Naive thymus-derived CD8-positive, alpha-beta T cell (primary cell): ENCODE data around the gene KRTAP29-1. TPM values are rescaled to one million over a fixed set of nuclear protein-coding genes. Genes with fewer than 3 reads are reported as not detected.

Experiments
- ATAC-seq, 2 donors: fragments of 150-1000 bp; cut with Tn5 transposase in 1 of 2; sonication (Bioruptor Pico), chemical (Tn5 transposase) in 1 of 2; 1 replicate in 1 of 2; 2 replicates in 1 of 2; pipeline ENCODE4 v1.10.0; 2021; ENCODE audit warnings: mild to moderate bottlenecking in 2 of 2, moderate library complexity in 2 of 2
- POLR2A ChIA-PET: fragments of 350-600 bp; sonication (Branson Sonifier 250); formaldehyde crosslinking; loops from one replicate; lab custom pipeline; 2021; ENCODE audit warnings: antibody characterized with exemption; lab: Charles Lee
- DNase-seq, 10 donors: peaks; one replicate each; pipeline versions ENCODE4 v3.0.0 to v3.0.0-alpha.2; 2020 to 2022
- H3K27ac Mint-ChIP-seq, 10 donors: one replicate each; pipeline ENCODE4 v1.8.0; 2020 to 2022; ENCODE audit warnings: mild to moderate bottlenecking in 10 of 10, mixed read lengths in 10 of 10, moderate library complexity in 4 of 10, inconsistent platforms in 1 of 10
- H3K27me3 Mint-ChIP-seq, 5 donors: one replicate each; pipeline ENCODE4 v1.8.0; 2021 to 2022; ENCODE audit warnings: mixed read lengths in 5 of 5
- H3K36me3 Mint-ChIP-seq, 3 donors: one replicate each; pipeline ENCODE4 v1.8.0; 2020 to 2022; ENCODE audit warnings: mixed read lengths in 3 of 3, mild to moderate bottlenecking in 2 of 3, inconsistent platforms in 1 of 3
- H3K4me1 Mint-ChIP-seq, 4 donors: one replicate each; pipeline ENCODE4 v1.8.0; 2021 to 2022; ENCODE audit warnings: mixed read lengths in 4 of 4
- H3K4me3 Mint-ChIP-seq, 10 donors: one replicate each; pipeline ENCODE4 v1.8.0; 2020 to 2022; ENCODE audit warnings: mild to moderate bottlenecking in 10 of 10, mixed read lengths in 10 of 10, moderate library complexity in 6 of 10, inconsistent platforms in 1 of 10
- H3K9me3 Mint-ChIP-seq, 9 donors: one replicate each; pipeline ENCODE4 v1.8.0; 2020 to 2022; ENCODE audit warnings: mixed read lengths in 9 of 9, mild to moderate bottlenecking in 3 of 9, inconsistent platforms in 1 of 9, moderate library complexity in 1 of 9
- polyA plus RNA-seq, 3 donors: library from polyadenylated mRNA; unstranded; fragments of 300-500 nt; fragmentation: Illumina TruSeq; gene quantifications; one replicate each; pipeline ENCODE4 v1.2.3, GENCODE V29; 2021
- total RNA-seq, 8 experiments: library from RNA in 2 of 8; stranded (reverse) in 2 of 8; gene quantifications; one replicate each; pipeline ENCODE4 v1.2.3 and lab custom pipeline; 2021 to 2026

KRTAP29-1 gene
- total and polyA plus RNA-seq, 5 experiments from 2014 or later = 1.1 TPM; not detected in 4

DNA sequence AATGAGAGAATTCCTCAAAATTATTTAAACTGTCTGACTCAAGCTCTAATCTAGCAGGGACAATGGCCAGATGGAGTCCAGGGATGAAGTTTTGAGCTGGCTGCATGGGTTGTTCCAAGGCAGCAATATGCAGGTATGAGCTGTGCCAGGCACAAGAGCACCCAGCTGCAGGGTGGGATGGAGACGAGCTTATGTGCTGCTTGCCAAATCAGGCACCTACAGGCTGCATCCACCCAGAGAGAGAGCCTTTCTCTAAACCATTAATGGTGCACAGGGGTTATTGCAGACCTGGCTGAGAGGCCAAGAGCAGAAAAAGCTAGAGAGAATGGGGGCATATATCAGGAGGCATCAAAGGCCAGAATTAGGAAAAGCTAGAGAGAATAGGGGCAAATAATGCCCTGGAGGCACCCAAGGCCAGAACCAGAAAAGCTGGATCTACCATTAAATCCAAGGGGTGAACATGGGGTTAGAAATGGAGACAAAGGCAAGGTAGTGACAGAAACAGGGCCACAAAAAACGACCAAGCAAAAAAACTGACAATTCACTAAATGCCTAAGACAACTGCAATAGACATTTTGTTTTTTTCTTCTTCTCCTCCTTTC, 37.0 kb upstream of the KRTAP29-1 start:
- POLR2A ChIA-PET = interaction anchor here (1.0 to 4.1 kb wide), 5 partner anchors 9 to 350 kb away, joined by 3 to 26 read pairs (median 11); partner anchors contain the start of genes EIF1 and KRTAP16-1
- Mint-ChIP-seq H3K4me3 (peak overlapping the region; percentile 25 to 82 (median 68)), H3K4me1 (peaks cover 41 to 89% (median 73%) of the 10 kb centered on the region in 4 donors), H3K9me3 (peaks cover 0 to 24% (median 10%) of the 10 kb centered on the region in 9 donors), H3K27me3 (no peaks in the 10 kb centered on the region), H3K27ac (peak overlapping the region; percentile 92 to 100 (median 97)), H3K36me3 (peaks cover 0 to 16% (median 11%) of the 10 kb centered on the region in 3 donors)
- ATAC-seq = no peak
- DNase-seq = peak in 1 of 10 donors; percentile 52

DNA sequence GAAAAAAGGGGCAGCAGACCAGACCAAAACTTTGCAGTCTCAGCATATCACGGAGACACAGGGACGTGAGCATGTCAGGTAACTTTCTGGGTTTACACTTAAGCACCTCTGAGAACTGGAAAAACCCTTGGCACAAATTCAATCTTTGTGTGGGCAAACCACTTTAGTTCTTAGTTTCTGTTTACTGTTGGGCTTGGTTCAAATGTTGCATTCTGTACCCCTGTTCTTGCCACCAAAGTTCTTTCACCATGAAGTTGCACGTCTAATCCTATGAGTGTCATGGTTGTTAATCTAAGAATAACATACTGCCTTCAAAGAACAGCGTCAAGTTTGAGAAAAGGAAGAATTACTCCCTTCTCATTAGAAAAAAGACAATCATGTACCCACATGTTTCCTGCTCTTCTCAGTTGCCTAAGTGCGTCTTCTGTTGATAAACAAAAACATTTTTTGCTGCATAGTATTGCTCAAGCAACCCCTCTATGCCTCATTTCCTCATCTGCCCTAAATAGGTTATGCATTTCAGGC, 36.4 kb upstream of the KRTAP29-1 start:
- peak overlapping the region; percentile 92 to 100 (median 97) for H3K27ac Mint-ChIP-seq
- H3K9me3 Mint-ChIP-seq = peaks cover 0 to 22% (median 10%) of the 10 kb centered on the region in 9 donors
- ATAC-seq = peak; percentile 79 to 86
- peak overlapping the region; percentile 8 to 77 (median 68) for H3K4me3 Mint-ChIP-seq
- peaks cover 0 to 13% (median 11%) of the 10 kb centered on the region in 3 donors for H3K36me3 Mint-ChIP-seq
- H3K4me1 Mint-ChIP-seq = peaks cover 43 to 93% (median 80%) of the 10 kb centered on the region in 4 donors
- POLR2A ChIA-PET = interaction anchor here (3.2 to 4.1 kb wide), 2 partner anchors 9 to 31 kb away, joined by 13 to 26 read pairs; partner anchors contain the start of gene KRTAP16-1
- DNase-seq = peak in 8 of 10 donors; percentile 49 to 91 (median 74)
- H3K27me3 Mint-ChIP-seq = no peaks in the 10 kb centered on the region

DNA sequence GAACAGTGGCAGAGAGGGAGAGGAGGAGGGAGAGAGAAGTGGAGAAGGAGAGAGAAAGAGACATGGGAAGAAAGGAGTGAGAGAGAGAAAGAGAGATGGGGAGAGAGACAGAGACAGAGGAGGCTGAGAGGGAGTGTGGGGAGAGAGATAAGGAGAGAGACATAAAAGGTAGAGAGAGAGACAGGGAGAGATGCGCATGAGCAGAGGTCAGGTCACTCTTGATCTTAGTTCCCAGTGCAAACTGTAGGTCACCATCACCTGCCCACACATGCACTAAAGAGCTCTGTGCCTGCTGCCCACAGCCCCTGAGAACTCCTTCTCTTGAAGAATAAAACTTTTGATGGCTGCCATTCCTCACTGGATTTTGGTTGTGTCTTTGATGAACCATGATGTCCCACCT, 33.1 kb upstream of the KRTAP29-1 start:
- Mint-ChIP-seq H3K4me3 (peak overlapping the region in 4 of 10 donors; percentile 41 to 73 (median 54)), H3K27me3 (no peaks in the 10 kb centered on the region), H3K36me3 (no peaks in the 10 kb centered on the region), H3K27ac (peak overlapping the region in 9 of 10 donors; percentile 20 to 92 (median 81)), H3K4me1 (peaks cover 34 to 79% (median 63%) of the 10 kb centered on the region in 4 donors), H3K9me3 (no peaks in the 10 kb centered on the region)
- POLR2A ChIA-PET = interaction anchor here (0.6 kb wide), 1 partner anchor 40 kb away, joined by 5 read pairs; no protein-coding TSS in a partner anchor
- no peak for DNase-seq
- no peak for ATAC-seq

DNA sequence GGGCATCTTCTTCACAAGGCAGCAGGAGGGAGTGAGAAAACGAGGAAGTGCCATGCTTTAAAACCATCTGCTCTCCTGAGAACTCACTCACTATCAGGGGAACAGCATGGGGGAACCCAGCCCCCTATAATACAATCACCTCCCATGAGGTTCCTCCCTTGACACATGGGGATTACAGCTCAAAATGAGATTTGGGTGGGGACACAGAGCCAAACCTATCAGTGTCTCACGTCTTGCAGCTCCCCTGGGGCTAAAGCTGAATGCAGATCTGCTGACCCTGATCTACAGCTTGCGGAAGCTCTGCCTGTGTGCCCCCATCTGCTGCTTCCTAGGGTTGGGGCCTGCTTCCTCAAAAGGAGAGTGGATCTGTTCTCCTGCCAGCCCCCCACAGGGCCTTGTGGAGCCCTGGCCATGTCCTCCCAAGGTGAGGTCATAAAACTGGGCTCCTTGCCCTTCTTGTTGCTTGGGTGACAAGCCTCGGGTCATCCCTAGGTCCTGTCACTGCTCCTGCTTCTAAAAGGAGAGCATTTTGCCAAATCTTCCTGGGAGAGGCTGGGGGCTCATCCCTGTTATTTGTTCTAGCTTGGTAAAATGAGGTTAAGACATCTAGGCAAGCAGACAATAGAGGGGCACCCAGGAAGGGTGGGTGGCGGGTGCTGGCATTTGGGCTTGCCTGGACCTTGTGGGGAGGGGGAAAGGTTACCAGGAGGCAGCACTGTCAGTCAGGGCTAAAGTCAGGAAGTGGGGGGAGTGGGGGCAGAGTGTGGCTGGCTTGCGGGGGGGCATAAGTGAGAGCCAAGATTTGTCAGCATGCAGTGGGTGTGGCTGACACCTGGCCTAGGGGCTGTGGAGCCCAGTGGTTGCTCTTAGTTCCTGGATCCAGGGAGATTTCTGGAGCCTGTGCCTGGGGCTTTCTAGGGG, 32.0 kb upstream of the KRTAP29-1 start:
- H3K27ac Mint-ChIP-seq = peak overlapping the region in 9 of 10 donors; percentile 29 to 89 (median 81)
- DNase-seq (peak in 1 of 10 donors; percentile 51), ATAC-seq (no peak)
- no peaks in the 10 kb centered on the region for H3K27me3 Mint-ChIP-seq
- POLR2A ChIA-PET = interaction anchor here (3.0 kb wide), 1 partner anchor 12 kb away, joined by 12 read pairs; no protein-coding TSS in a partner anchor
- peaks cover 26 to 69% (median 52%) of the 10 kb centered on the region in 4 donors for H3K4me1 Mint-ChIP-seq
- H3K36me3 Mint-ChIP-seq = no peaks in the 10 kb centered on the region
- H3K9me3 Mint-ChIP-seq = no peaks in the 10 kb centered on the region
- peak overlapping the region in 7 of 10 donors; percentile 39 to 80 (median 58) for H3K4me3 Mint-ChIP-seq

DNA sequence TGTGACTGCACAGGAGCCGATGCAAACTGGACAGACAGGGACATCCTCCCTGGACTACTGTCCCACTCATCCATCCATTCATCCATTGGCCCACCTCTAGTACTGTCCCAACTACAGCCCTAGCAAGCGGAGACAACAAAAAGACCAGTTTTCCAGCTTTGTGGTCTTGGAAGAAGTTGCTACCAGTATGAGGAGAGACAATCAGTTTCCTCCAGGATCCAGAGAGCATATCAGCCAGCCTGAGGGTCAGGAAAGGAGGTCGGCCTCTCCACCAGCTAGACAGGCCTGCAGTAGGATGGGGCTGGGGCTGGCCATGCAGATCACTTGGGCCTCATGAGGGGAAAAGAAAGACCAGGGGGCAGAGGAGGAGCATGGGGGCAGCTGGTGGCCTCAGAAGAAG, 31.2 kb upstream of the KRTAP29-1 start:
- peak overlapping the region in 8 of 10 donors; percentile 15 to 89 (median 71) for H3K27ac Mint-ChIP-seq

DNA sequence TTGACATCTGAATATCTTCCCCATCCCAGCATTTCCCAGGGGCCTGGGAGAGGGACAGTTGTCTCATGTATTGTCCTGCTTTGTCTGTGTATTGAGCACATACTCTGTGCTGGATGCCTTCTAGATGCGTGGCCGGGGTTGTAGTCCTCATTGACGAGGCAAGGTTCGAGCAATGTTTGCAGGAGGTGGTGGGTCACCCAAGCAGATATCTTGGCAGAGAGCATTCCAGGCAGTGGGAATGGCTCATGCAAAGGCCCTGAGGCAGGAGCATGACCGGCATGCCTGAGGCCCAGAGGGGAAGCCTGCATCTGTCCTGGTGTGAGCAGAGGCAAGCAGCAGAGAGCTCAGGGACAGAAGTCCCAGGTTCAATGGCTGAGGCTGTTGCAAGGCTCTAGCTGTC, 30.4 kb upstream of the KRTAP29-1 start:
- peak in 1 of 10 donors; percentile 41 for DNase-seq
- Mint-ChIP-seq H3K36me3 (no peaks in the 10 kb centered on the region), H3K27me3 (no peaks in the 10 kb centered on the region), H3K4me1 (peaks cover 22 to 67% (median 46%) of the 10 kb centered on the region in 4 donors), H3K9me3 (no peaks in the 10 kb centered on the region), H3K4me3 (peak overlapping the region in 2 of 10 donors; percentile 51 to 60), H3K27ac (peak overlapping the region in 5 of 10 donors; percentile 34 to 89 (median 83))
- ATAC-seq = no peak
- POLR2A ChIA-PET = interaction anchor here (0.9 to 3.0 kb wide), 2 partner anchors 9 to 11 kb away, joined by 3 to 12 read pairs; no protein-coding TSS in a partner anchor

More for the DNA sequence above, 31.2 kb upstream of the KRTAP29-1 start:
- no peaks in the 10 kb centered on the region for H3K9me3 Mint-ChIP-seq
- no peak for ATAC-seq
- no peak for DNase-seq
- H3K36me3 Mint-ChIP-seq = no peaks in the 10 kb centered on the region
- H3K27me3 Mint-ChIP-seq = no peaks in the 10 kb centered on the region
- H3K4me3 Mint-ChIP-seq = peak overlapping the region in 5 of 10 donors; percentile 18 to 73 (median 60)
- POLR2A ChIA-PET = interaction anchor here (0.9 to 3.0 kb wide), 2 partner anchors 10 to 11 kb away, joined by 3 to 12 read pairs; no protein-coding TSS in a partner anchor
- H3K4me1 Mint-ChIP-seq = peaks cover 22 to 67% (median 47%) of the 10 kb centered on the region in 4 donors

DNA sequence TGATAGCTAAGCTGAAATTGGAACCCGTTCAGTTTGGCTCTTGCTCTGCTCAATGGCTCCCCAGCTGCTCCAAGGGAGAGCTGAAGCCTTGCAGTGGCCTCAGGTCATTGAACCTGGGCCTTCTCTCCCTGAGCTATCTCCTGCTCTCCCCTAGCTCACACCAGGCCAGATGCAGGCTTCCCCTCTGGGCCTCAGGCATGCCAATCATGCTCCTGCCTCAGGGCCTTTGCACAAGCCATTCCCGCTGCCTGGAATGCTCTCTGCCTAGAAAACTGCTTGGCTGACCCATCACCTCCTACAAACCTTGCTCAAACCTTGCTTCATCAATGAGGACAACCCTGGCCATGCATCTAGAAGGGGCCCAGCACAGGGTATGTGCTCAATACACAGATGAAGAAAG, 29.6 kb upstream of the KRTAP29-1 start:
- H3K27ac Mint-ChIP-seq = peak overlapping the region in 2 of 10 donors; percentile 75 to 90
- POLR2A ChIA-PET = interaction anchor here (3.0 kb wide), 1 partner anchor 10 kb away, joined by 12 read pairs; no protein-coding TSS in a partner anchor

DNA sequence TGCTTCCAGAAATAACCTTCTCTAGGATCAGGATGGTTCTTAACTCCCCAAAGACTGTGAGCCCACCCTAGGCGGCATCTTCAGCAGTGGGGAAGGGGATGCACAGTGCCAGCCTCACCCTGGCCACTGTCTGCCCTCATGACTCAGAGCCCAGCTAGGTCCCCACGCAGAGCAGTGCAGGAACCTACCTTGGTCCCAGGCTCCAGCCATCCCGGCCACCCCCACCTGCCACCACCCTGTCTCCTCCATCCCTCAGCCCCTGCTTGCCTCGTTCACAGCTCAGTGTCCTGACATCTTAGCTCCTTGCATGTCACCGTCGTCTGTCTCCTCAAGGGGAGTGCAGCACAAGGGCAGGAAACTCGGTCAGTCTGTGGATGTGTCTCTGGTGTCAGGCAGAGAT, 29.0 kb upstream of the KRTAP29-1 start:
- Mint-ChIP-seq H3K27me3 (no peaks in the 10 kb centered on the region), H3K27ac (no peak overlapping the region), H3K9me3 (no peaks in the 10 kb centered on the region), H3K4me1 (peaks cover 28 to 64% (median 52%) of the 10 kb centered on the region in 4 donors), H3K36me3 (no peaks in the 10 kb centered on the region), H3K4me3 (no peak overlapping the region)
- POLR2A ChIA-PET = interaction anchor here (2.9 to 3.0 kb wide), 2 partner anchors 8 to 9 kb away, joined by 12 to 13 read pairs; no protein-coding TSS in a partner anchor
- ATAC-seq (no peak), DNase-seq (no peak)

More for the DNA sequence above, 29.6 kb upstream of the KRTAP29-1 start:
- ATAC-seq (no peak), DNase-seq (no peak)
- Mint-ChIP-seq H3K9me3 (no peaks in the 10 kb centered on the region), H3K36me3 (no peaks in the 10 kb centered on the region), H3K4me3 (no peak overlapping the region), H3K4me1 (peaks cover 23 to 63% (median 45%) of the 10 kb centered on the region in 4 donors), H3K27me3 (no peaks in the 10 kb centered on the region)

DNA sequence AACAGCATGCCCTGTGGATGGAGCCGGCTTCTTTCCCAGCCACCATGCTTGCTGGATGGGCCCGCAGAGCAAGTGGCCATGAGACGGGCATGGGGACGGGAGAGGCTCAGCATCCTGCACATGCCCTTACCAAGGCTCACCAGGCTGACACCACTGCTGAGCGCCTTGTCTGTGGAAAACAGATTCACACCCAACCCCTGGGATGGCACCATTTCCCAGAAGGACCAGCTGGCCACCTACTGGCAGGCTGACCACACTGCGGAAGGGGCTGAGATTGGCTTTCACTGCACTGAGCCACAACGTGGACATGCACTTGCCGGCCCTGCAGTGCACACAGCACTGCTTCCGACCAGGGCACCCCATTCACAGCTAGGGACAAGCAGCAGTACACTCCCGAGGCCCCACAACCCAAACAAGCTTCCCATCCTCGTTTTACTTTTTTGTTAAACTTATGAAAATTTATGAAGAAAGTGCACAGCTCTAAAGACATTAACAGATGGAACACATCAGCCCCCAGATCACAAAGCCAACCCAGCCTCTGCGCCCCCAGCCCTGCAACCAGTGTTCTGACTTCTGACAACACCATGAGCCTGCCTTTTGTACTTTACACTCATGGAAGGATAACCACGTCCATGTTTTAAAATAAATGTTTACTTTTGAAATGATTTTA, 26.8 kb upstream of the KRTAP29-1 start:
- Mint-ChIP-seq H3K4me3 (no peak overlapping the region), H3K36me3 (no peaks in the 10 kb centered on the region), H3K9me3 (no peaks in the 10 kb centered on the region), H3K27me3 (no peaks in the 10 kb centered on the region), H3K4me1 (peaks cover 25 to 60% (median 49%) of the 10 kb centered on the region in 4 donors), H3K27ac (peak overlapping the region in 2 of 10 donors; percentile 50 to 53)
- DNase-seq = no peak
- ATAC-seq = no peak
- POLR2A ChIA-PET = interaction anchor here (1.0 to 2.9 kb wide), 2 partner anchors 11 to 21 kb away, joined by 4 to 13 read pairs; no protein-coding TSS in a partner anchor

DNA sequence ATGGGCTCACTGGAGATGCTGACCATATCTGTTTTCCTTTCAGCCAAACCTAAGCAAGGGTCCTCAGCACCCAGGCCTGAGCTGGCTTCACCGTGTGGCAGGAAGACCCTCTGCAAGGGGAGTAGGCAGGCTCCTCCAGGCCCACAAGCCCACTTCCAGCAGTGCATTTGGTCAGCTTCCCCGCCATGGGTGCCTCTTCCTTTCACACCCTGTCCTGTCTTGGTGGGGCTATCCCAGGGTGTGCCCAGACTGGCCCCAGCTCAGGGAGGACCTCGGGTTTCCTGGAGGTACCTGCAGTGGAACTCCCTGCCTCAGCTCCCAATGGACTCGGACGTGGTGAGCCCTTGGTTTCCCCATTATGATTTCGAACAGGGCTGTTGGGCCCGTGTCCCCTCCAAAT, 25.6 kb upstream of the KRTAP29-1 start:
- peak overlapping the region in 1 of 10 donors; percentile 28 for H3K27ac Mint-ChIP-seq
- H3K36me3 Mint-ChIP-seq = no peaks in the 10 kb centered on the region
- DNase-seq (no peak), ATAC-seq (no peak)
- POLR2A ChIA-PET = interaction anchor here (1.0 to 1.2 kb wide), 2 partner anchors 18 to 20 kb away, joined by 3 to 4 read pairs; no protein-coding TSS in a partner anchor
- H3K4me1 Mint-ChIP-seq = peaks cover 23 to 60% (median 51%) of the 10 kb centered on the region in 4 donors
- H3K9me3 Mint-ChIP-seq = no peaks in the 10 kb centered on the region
- H3K27me3 Mint-ChIP-seq = no peaks in the 10 kb centered on the region
- H3K4me3 Mint-ChIP-seq = peak overlapping the region in 2 of 10 donors; percentile 11 to 26
